IMR-90 (cell line): ENCODE measurements around the gene CACNA2D3. TPM values are rescaled to one million over a fixed set of nuclear protein-coding genes. Genes with fewer than 3 reads are reported as not detected.

Experiments used
- ATAC-seq: fragments of 200-7000 bp; cut with Tn5 transposase; 2 replicates; pipeline ENCODE4 v1.9.1; 2020; ENCODE audit warnings: low read depth, mild to moderate bottlenecking, moderate library complexity
- BruUV-seq: library from RNA; stranded (reverse); fragments of 400-500 nt; replicated peaks from 2 replicates; lab custom pipeline; 2021; lab: Mats Ljungman, UMichigan
- CTCF ChIA-PET: fragments of 300-600 bp; formaldehyde crosslinking; extraction: SDS; loops from one replicate; lab custom pipeline; 2021; ENCODE audit warnings: antibody characterized with exemption; lab: Yijun Ruan, JAX
- POLR2A ChIA-PET: fragments of 300-600 bp; sonication (Branson Sonifier 250); formaldehyde crosslinking; loops from one replicate; lab custom pipeline; 2022; ENCODE audit warnings: antibody characterized with exemption; ENCODE audit not compliant: unreplicated experiment; lab: Charles Lee
- DNase-seq: peaks from one replicate; pipeline ENCODE4 v3.0.0; 2013
- H2AFZ ChIP-seq: replicated peaks from 2 replicates; pipeline ENCODE3; 2013; ENCODE audit warnings: low read length, mild to moderate bottlenecking; ENCODE audit not compliant: poor library complexity
- H2AK5ac ChIP-seq: 2 replicates; pipeline ENCODE4 v1.6.1; 2013; ENCODE audit warnings: low read depth, low read length, inconsistent platforms
- H2AK9ac ChIP-seq: replicated peaks from 2 replicates; pipeline ENCODE3; 2013; ENCODE audit warnings: mild to moderate bottlenecking, low read depth, low read length, moderate library complexity; ENCODE audit not compliant: poor library complexity
- H2BK120ac ChIP-seq: 2 replicates; pipeline ENCODE4 v1.6.1; 2013; ENCODE audit warnings: low read depth, low read length, inconsistent platforms
- H2BK15ac ChIP-seq: 3 replicates; pipeline ENCODE4 v1.6.1; 2013; ENCODE audit warnings: low read depth, low read length, inconsistent platforms
- H2BK20ac ChIP-seq: 2 replicates; pipeline ENCODE4 v1.6.1; 2013; ENCODE audit warnings: low read depth, mild to moderate bottlenecking, inconsistent platforms, low read length, moderate library complexity
- H2BK5ac ChIP-seq: 2 replicates; pipeline ENCODE4 v1.6.1; 2013; ENCODE audit warnings: mild to moderate bottlenecking, low read depth, low read length, inconsistent platforms; ENCODE audit not compliant: poor library complexity, severe bottlenecking
- H3K14ac ChIP-seq: replicated peaks from 2 replicates; pipeline ENCODE4 v1.6.1; 2013; ENCODE audit warnings: low read depth, low read length, inconsistent platforms
- H3K18ac ChIP-seq: 2 replicates; pipeline ENCODE4 v1.6.1; 2013; ENCODE audit warnings: low read depth, low read length, control low read depth
- H3K23ac ChIP-seq: 2 replicates; pipeline ENCODE4 v1.6.1; 2013; ENCODE audit warnings: low read depth, low read length, inconsistent platforms
- H3K27ac ChIP-seq: 2 replicates; pipeline ENCODE4 v1.5.1; 2013; ENCODE audit warnings: mild to moderate bottlenecking, control low read depth, low read length; ENCODE audit not compliant: insufficient read depth
- H3K27me3 ChIP-seq: 2 replicates; pipeline ENCODE4 v1.6.1; 2013; ENCODE audit warnings: low read length; ENCODE audit not compliant: control insufficient read depth, insufficient read depth
- H3K36me3 ChIP-seq: 2 replicates; pipeline ENCODE4 v1.6.1; 2013; ENCODE audit warnings: low read length, mixed read lengths; ENCODE audit not compliant: control insufficient read depth, insufficient read depth
- H3K4ac ChIP-seq: 2 replicates; pipeline ENCODE4 v1.6.1; 2013; ENCODE audit warnings: low read depth, low read length, inconsistent platforms
- H3K4me1 ChIP-seq: 2 replicates; pipeline ENCODE4 v1.6.1; 2013; ENCODE audit warnings: low read length, mixed read lengths; ENCODE audit not compliant: control insufficient read depth, insufficient read depth
- H3K4me2 ChIP-seq: 2 replicates; pipeline ENCODE4 v1.6.1; 2013; ENCODE audit warnings: low read depth, mild to moderate bottlenecking, control low read depth, low read length, moderate library complexity
- H3K4me3 ChIP-seq: 2 replicates; pipeline ENCODE4 v1.5.1; 2013; ENCODE audit warnings: low read depth, mild to moderate bottlenecking, control low read depth, low read length, moderate library complexity; ENCODE audit not compliant: insufficient read depth
- H3K56ac ChIP-seq: 2 replicates; pipeline ENCODE4 v1.6.1; 2013; ENCODE audit warnings: low read length, inconsistent platforms; ENCODE audit not compliant: insufficient read depth; ENCODE audit errors: extremely low read depth
- H3K79me1 ChIP-seq, 2 experiments: 2 replicates each; pipeline ENCODE4 v1.6.1; 2013; ENCODE audit warnings: low read length in 2 of 2, inconsistent platforms in 1 of 2, low read depth in 1 of 2
- H3K9ac ChIP-seq: 2 replicates; pipeline ENCODE4 v1.6.1; 2013; ENCODE audit warnings: low read depth, low read length, control low read depth
- H3K9me1 ChIP-seq: 2 replicates; pipeline ENCODE4 v1.6.1; 2013; ENCODE audit warnings: low read length, inconsistent platforms; ENCODE audit not compliant: insufficient read depth
- H3K9me3 ChIP-seq: 2 replicates; pipeline ENCODE4 v1.6.1; 2013; ENCODE audit warnings: low read length; ENCODE audit not compliant: control insufficient read depth, insufficient read depth
- H4K20me1 ChIP-seq: 2 replicates; pipeline ENCODE4 v1.6.1; 2013; ENCODE audit warnings: low read length, inconsistent platforms; ENCODE audit not compliant: insufficient read depth
- H4K5ac ChIP-seq: 2 replicates; pipeline ENCODE4 v1.6.1; 2013; ENCODE audit warnings: mild to moderate bottlenecking, low read depth, low read length, control low read depth
- H4K8ac ChIP-seq, 2 experiments: 2 replicates each; pipeline ENCODE4 v1.6.1; 2013; ENCODE audit warnings: low read depth in 2 of 2, low read length in 2 of 2, control low read depth in 1 of 2, inconsistent platforms in 1 of 2
- H4K91ac ChIP-seq: 2 replicates; pipeline ENCODE4 v1.6.1; 2013; ENCODE audit warnings: low read depth, low read length, inconsistent platforms; ENCODE audit not compliant: insufficient read depth
- CEBPB ChIP-seq: IDR thresholded peaks from 2 replicates; pipeline ENCODE4 v1.6.1; 2012; ENCODE audit warnings: low read depth, low read length, improper control_type of control experiment
- CTCF ChIP-seq: conservative IDR thresholded peaks from 2 replicates; pipeline ENCODE4 v1.5.1; 2012; ENCODE audit warnings: mild to moderate bottlenecking, low read depth, low read length, improper control_type of control experiment
- MAFK ChIP-seq: IDR thresholded peaks from 2 replicates; pipeline ENCODE4 v1.6.1; 2012; ENCODE audit warnings: low read depth, low read length, improper control_type of control experiment
- MXI1 ChIP-seq: IDR thresholded peaks from 2 replicates; pipeline ENCODE4 v1.6.1; 2012; ENCODE audit warnings: low read depth, mild to moderate bottlenecking, low read length, moderate library complexity, borderline replicate concordance
- RAD21 ChIP-seq: IDR thresholded peaks from 2 replicates; pipeline ENCODE4 v1.6.1; 2012; ENCODE audit warnings: low read length, improper control_type of control experiment
- RCOR1 ChIP-seq: IDR thresholded peaks from 2 replicates; pipeline ENCODE4 v1.6.1; 2012; ENCODE audit warnings: mild to moderate bottlenecking, low read length, improper control_type of control experiment; ENCODE audit not compliant: insufficient replicate concordance
- SMC3 ChIP-seq: fragments of 150-350 bp; IDR thresholded peaks from 2 replicates; pipeline ENCODE4 v1.6.1; 2016; ENCODE audit warnings: low read depth, mild to moderate bottlenecking, antibody characterized with exemption, low read length, moderate library complexity
- WGBS, 2 experiments: methylation state at CpG; one replicate each; pipeline versions ENCODE4 v1.1.5 to v1.1.7; 2013; ENCODE audit warnings: missing lambda C conversion rate in 2 of 2; ENCODE audit not compliant: insufficient read length in 1 of 2; ENCODE audit errors: extremely low coverage in 2 of 2; 5-methylcytosine and 5-hydroxymethylcytosine counted together
- dilution Hi-C: fragments of 300-500 bp; cut with HindIII; formaldehyde crosslinking; loops from one replicate; pipeline ENCODE4 v1.14.3; 2018; ENCODE audit warnings: low sequenced_read_pairs; ENCODE audit not compliant: unreplicated experiment
- in situ Hi-C: fragments of 300-500 bp; cut with MboI; formaldehyde crosslinking; loops from 3 replicates; pipeline ENCODE4 v1.14.3; 2019; ENCODE audit warnings: low sequenced_read_pairs, inconsistent platforms, mixed read lengths
- intact Hi-C: fragments of 100-400 bp; cut with micrococcal nuclease; formaldehyde crosslinking; loops from 2 replicates; pipeline ENCODE4 v1.10.0; 2022
- polyA plus RNA-seq, 3 experiments: library from polyadenylated mRNA; depleted of rRNA; stranded (reverse); fragments of >200 nt; gene quantifications; 2 replicates each; pipeline ENCODE4 v1.2.3, GENCODE V29; 2012; ENCODE audit warnings: low replicate concordance in 1 of 3
- total RNA-seq: library from RNA; depleted of rRNA; stranded (reverse); fragments of >200 nt; gene quantifications from 2 replicates; pipeline ENCODE4 v1.2.3, GENCODE V29; 2012

CACNA2D3 gene
- total and polyA plus RNA-seq, 2 of the 4 experiments (the other 2 are of a cell fraction): 0.36 to 0.41 TPM

GRCh38 chr3:54832876-54833275 lies 710.5 kb downstream of the CACNA2D3 start:
- peaks cover 9% of the 10 kb centered on the region for H3K27me3 ChIP-seq
- H3K18ac ChIP-seq: no peak overlapping the region
- H3K23ac ChIP-seq: no peak overlapping the region
- H3K14ac ChIP-seq: no peak overlapping the region
- peak overlapping the region; percentile 23 for H2AFZ ChIP-seq
- no peak overlapping the region for H2AK9ac ChIP-seq
- no peaks in the 10 kb centered on the region for H3K79me1 ChIP-seq
- no peak overlapping the region for H2BK20ac ChIP-seq
- ATAC-seq (no peak), DNase-seq (no peak)
- no peak overlapping the region for H2BK120ac ChIP-seq
- H3K56ac ChIP-seq: no peak overlapping the region
- H3K27ac ChIP-seq: no peak overlapping the region
- no peaks in the 10 kb centered on the region for H3K4me1 ChIP-seq
- no peak overlapping the region for H2AK5ac ChIP-seq
- no peak for TF ChIP-seq RCOR1
- no peak for TF ChIP-seq MXI1
- no peak for TF ChIP-seq CTCF
- no peak for TF ChIP-seq SMC3
- TF ChIP-seq CEBPB: no peak
- TF ChIP-seq RAD21: no peak
- TF ChIP-seq MAFK: no peak
- no peaks in the 10 kb centered on the region for H3K36me3 ChIP-seq
- H2BK5ac ChIP-seq: no peak overlapping the region
- H4K8ac ChIP-seq: no peak overlapping the region
- in situ Hi-C loops: loop anchor here (25.0 kb wide), 1 partner anchor 396 kb away; no protein-coding TSS in a partner anchor
- ChIA-PET POLR2A (no interaction called here), CTCF (no interaction called here)
- no TSS peak for BruUV-seq
- H4K5ac ChIP-seq: no peak overlapping the region
- H4K20me1 ChIP-seq: no peaks in the 10 kb centered on the region
- H3K4ac ChIP-seq: no peak overlapping the region
- H3K9me3 ChIP-seq: peaks cover 7% of the 10 kb centered on the region
- dilution Hi-C loops: no loop called here
- intact Hi-C loops: loop anchor here (5.0 kb wide), 1 partner anchor 406 kb away; no protein-coding TSS in a partner anchor
- H3K4me2 ChIP-seq: no peak overlapping the region
- no peaks in the 10 kb centered on the region for H3K9me1 ChIP-seq
- no peak overlapping the region for H3K4me3 ChIP-seq
- H4K91ac ChIP-seq: no peak overlapping the region; the same call in 1 of the 2 replicates
- no peak overlapping the region for H3K9ac ChIP-seq
- WGBS, 2 experiments: no CpG with 5 or more reads among the region's 1 CpG
- H2BK15ac ChIP-seq: no peak overlapping the region
